NB4 (cell line): Measurements from ENCODE around the gene RCOR2.

Source experiments
- DNase-seq: peaks from one replicate; pipeline ENCODE4 v3.0.0; 2010; ENCODE audit warnings: low read depth
- H3K4me3 ChIP-seq: one replicate; pipeline ENCODE4 v1.5.1; 2011; ENCODE audit warnings: mild to moderate bottlenecking, low read depth, low read length, moderate library complexity
- CTCF ChIP-seq: IDR thresholded peaks from one replicate; pipeline ENCODE4 v1.5.1; 2012; ENCODE audit warnings: low read depth, low read length
- MAX ChIP-seq: IDR thresholded peaks from 2 replicates; pipeline ENCODE4 v1.6.1; 2011; ENCODE audit warnings: low read depth, low read length
- MYC ChIP-seq: IDR thresholded peaks from 2 replicates; pipeline ENCODE4 v1.6.1; 2011; ENCODE audit warnings: low read depth, low read length
- POLR2A ChIP-seq: IDR thresholded peaks from 2 replicates; pipeline ENCODE4 v1.6.1; 2011; ENCODE audit warnings: mild to moderate bottlenecking; ENCODE audit not compliant: insufficient read length; ENCODE audit errors: extremely low read depth

RCOR2 gene

GRCh38 chr11:63909591-63910506 lies 7.1 kb downstream of the RCOR2 start:
- no peak for TF ChIP-seq MAX
- no peak for TF ChIP-seq CTCF
- TF ChIP-seq MYC, result no peak
- no peak for TF ChIP-seq POLR2A
- no peak for DNase-seq

GRCh38 chr11:63908631-63909401 lies 8.1 kb downstream of the RCOR2 start:
- no peak for DNase-seq
- TF ChIP-seq CTCF (no peak), POLR2A (no peak), MAX (no peak), MYC (no peak)
- H3K4me3 ChIP-seq, result no peak overlapping the region

More at GRCh38 chr11:63909591-63910506, 7.1 kb downstream of the RCOR2 start:
- H3K4me3 ChIP-seq, result no peak overlapping the region

- no peak for DNase-seq
- H3K4me3 ChIP-seq, result no peak overlapping the region
- TF ChIP-seq MYC, result no peak
- TF ChIP-seq MAX, result no peak
- TF ChIP-seq CTCF, result no peak
Observed at GRCh38 chr11:63907808-63908530, 9.0 kb downstream of the RCOR2 start.

GRCh38 chr11:63907063-63907462 lies 9.9 kb downstream of the RCOR2 start:
- TF ChIP-seq CTCF, result no peak
- TF ChIP-seq MAX, result no peak
- no peak for TF ChIP-seq MYC
- no peak for TF ChIP-seq POLR2A
- H3K4me3 ChIP-seq, result no peak overlapping the region
- no peak for DNase-seq

- no peak overlapping the region for H3K4me3 ChIP-seq
- DNase-seq, result peak; percentile 59
- no peak for TF ChIP-seq MAX
- peak; percentile 34 for TF ChIP-seq CTCF
Observed at GRCh38 chr11:63906585-63906984, 10.4 kb downstream of the RCOR2 start.
